Caco-2 (cell line): ENCODE data around the gene KIF4A. TPM values are rescaled to one million over a fixed set of nuclear protein-coding genes. Genes with fewer than 3 reads are reported as not detected.

Source experiments
- BruUV-seq: library from RNA; stranded (reverse); fragments of 400-500 nt; replicated peaks from 2 replicates; lab custom pipeline; 2021; lab: Mats Ljungman, UMichigan
- CTCF ChIA-PET: fragments of 300-600 bp; sonication (Branson Sonifier 250); formaldehyde crosslinking; loops from one replicate; lab custom pipeline; 2022; ENCODE audit warnings: antibody characterized with exemption; lab: Charles Lee
- POLR2A ChIA-PET: fragments of 300-600 bp; sonication (Branson Sonifier 250); formaldehyde crosslinking; loops from one replicate; lab custom pipeline; 2022; ENCODE audit warnings: antibody characterized with exemption; lab: Charles Lee
- DNase-seq, 2 experiments: peaks; one replicate each; pipeline versions ENCODE4 v3.0.0 to v3.0.0-alpha.2; 2020 to 2022
- H3K27me3 ChIP-seq: replicated peaks from 2 replicates; pipeline ENCODE4 v1.6.0; 2011; ENCODE audit warnings: low read length; ENCODE audit not compliant: control insufficient read depth, insufficient read depth
- H3K36me3 ChIP-seq: 2 replicates; pipeline ENCODE4 v1.5.1; 2011; ENCODE audit warnings: low read length; ENCODE audit not compliant: control insufficient read depth, insufficient read depth
- H3K4me1 ChIP-seq: fragments of 250-450 bp; sonication (Bioruptor Pico); 2 replicates; pipeline ENCODE4 v1.5.1; 2020; ENCODE audit warnings: mild to moderate bottlenecking
- H3K4me3 ChIP-seq: 2 replicates; pipeline ENCODE4 v1.5.1; 2011; ENCODE audit warnings: low read depth, mild to moderate bottlenecking, control low read depth, low read length
- H3K9me3 ChIP-seq: fragments of 250-450 bp; sonication (Bioruptor Pico); 2 replicates; pipeline ENCODE4 v1.5.1; 2020; ENCODE audit warnings: mild to moderate bottlenecking, moderate library complexity
- H3K27ac Mint-ChIP-seq: one replicate; pipeline ENCODE4 v1.8.0; 2022; ENCODE audit warnings: mixed read lengths; ENCODE audit not compliant: unreplicated experiment
- H3K27me3 Mint-ChIP-seq: one replicate; pipeline ENCODE4 v1.8.0; 2022; ENCODE audit warnings: mixed read lengths; ENCODE audit not compliant: insufficient read depth, unreplicated experiment
- H3K36me3 Mint-ChIP-seq: one replicate; pipeline ENCODE4 v1.8.0; 2022; ENCODE audit warnings: mild to moderate bottlenecking, mixed read lengths; ENCODE audit not compliant: insufficient read depth, unreplicated experiment
- H3K4me1 Mint-ChIP-seq: one replicate; pipeline ENCODE4 v1.8.0; 2022; ENCODE audit warnings: low read depth, mixed read lengths; ENCODE audit not compliant: unreplicated experiment
- H3K4me3 Mint-ChIP-seq: one replicate; pipeline ENCODE4 v1.8.0; 2022; ENCODE audit warnings: mild to moderate bottlenecking, moderate library complexity, mixed read lengths; ENCODE audit not compliant: unreplicated experiment
- H3K9me3 Mint-ChIP-seq: one replicate; pipeline ENCODE4 v1.8.0; 2022; ENCODE audit warnings: mixed read lengths; ENCODE audit not compliant: unreplicated experiment
- CTCF ChIP-seq, 2 experiments: fragments of 200-600 bp in 1 of 2; IDR thresholded peaks; 1 replicate in 1 of 2; 2 replicates in 1 of 2; pipeline versions ENCODE4 v1.5.1 to v1.8.0; 2011 to 2022; ENCODE audit warnings: antibody characterized with exemption in 1 of 2, control low read depth in 1 of 2, inconsistent platforms in 1 of 2, low read depth in 1 of 2, low read length in 1 of 2, mild to moderate bottlenecking in 1 of 2, moderate library complexity in 1 of 2; ENCODE audit not compliant: insufficient read depth in 1 of 2, severe bottlenecking in 1 of 2, unreplicated experiment in 1 of 2
- intact Hi-C: fragments of 100-400 bp; cut with micrococcal nuclease; formaldehyde crosslinking; loops from one replicate; pipeline ENCODE4 v1.10.0; 2022; ENCODE audit not compliant: unreplicated experiment
- total RNA-seq: library from RNA; stranded (reverse); gene quantifications from 2 replicates; pipeline ENCODE4 v1.2.3, GENCODE V29; 2022

Gene KIF4A
- total RNA-seq, 1 experiment from 2014 or later = 39.6 TPM

GRCh38 chrX:70410921-70411320 is 121.0 kb downstream of the KIF4A start:
- H3K4me3 ChIP-seq = no peak overlapping the region
- intact Hi-C loops = no loop called here
- H3K4me1 ChIP-seq = no peaks in the 10 kb centered on the region
- H3K27me3 ChIP-seq = no peaks in the 10 kb centered on the region
- Mint-ChIP-seq H3K36me3 (peaks cover 16% of the 10 kb centered on the region), H3K9me3 (no peaks in the 10 kb centered on the region), H3K27me3 (no peaks in the 10 kb centered on the region), H3K4me3 (no peak overlapping the region), H3K27ac (no peak overlapping the region), H3K4me1 (no peaks in the 10 kb centered on the region)
- DNase-seq = no peak
- no peaks in the 10 kb centered on the region for H3K9me3 ChIP-seq
- CTCF ChIA-PET = no interaction called here
- POLR2A ChIA-PET = no interaction called here
- H3K36me3 ChIP-seq = no peaks in the 10 kb centered on the region
- no peak for TF ChIP-seq CTCF (IDR thresholded peaks at IDR 0.05; ENCODE audit: insufficient read depth in 1 of 2, low read depth in 1 of 2, low read length in 1 of 2, severe bottlenecking in 1 of 2, unreplicated experiment in 1 of 2)
- no TSS peak for BruUV-seq

DNA sequence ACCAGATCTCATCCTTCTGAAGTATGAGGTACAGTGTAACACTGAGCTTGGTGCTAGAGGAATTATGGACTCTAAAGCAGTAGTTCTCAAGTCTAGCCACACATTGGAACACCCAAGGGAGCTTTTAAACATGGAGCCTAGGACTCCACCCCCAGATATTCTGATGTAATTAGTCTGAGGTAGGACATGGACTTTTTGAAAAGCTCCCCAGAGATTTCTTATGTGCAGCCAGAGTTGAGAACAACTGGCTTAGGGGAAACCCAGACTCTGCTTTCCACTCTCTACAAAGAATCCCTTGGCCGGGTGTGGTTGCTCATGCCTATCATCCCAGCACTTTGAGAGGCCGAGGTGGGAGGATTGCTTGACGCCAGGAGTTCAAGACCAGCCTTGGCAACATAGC is 121.6 kb downstream of the KIF4A start:
- ChIA-PET POLR2A (no interaction called here), CTCF (no interaction called here)
- H3K27me3 Mint-ChIP-seq = no peaks in the 10 kb centered on the region
- H3K27ac Mint-ChIP-seq = no peak overlapping the region
- peaks cover 16% of the 10 kb centered on the region for H3K36me3 Mint-ChIP-seq
- intact Hi-C loops = no loop called here
- Histone ChIP-seq H3K36me3 (no peaks in the 10 kb centered on the region), H3K4me1 (no peaks in the 10 kb centered on the region), H3K4me3 (no peak overlapping the region), H3K27me3 (no peaks in the 10 kb centered on the region), H3K9me3 (no peaks in the 10 kb centered on the region)
- H3K4me1 Mint-ChIP-seq = no peaks in the 10 kb centered on the region
- H3K4me3 Mint-ChIP-seq = no peak overlapping the region
- no TSS peak for BruUV-seq
- no peak for DNase-seq
- no peak for TF ChIP-seq CTCF (IDR thresholded peaks at IDR 0.05; ENCODE audit: insufficient read depth in 1 of 2, low read depth in 1 of 2, low read length in 1 of 2, severe bottlenecking in 1 of 2, unreplicated experiment in 1 of 2)
- H3K9me3 Mint-ChIP-seq = no peaks in the 10 kb centered on the region

GRCh38 chrX:70421618-70422017 is 131.7 kb downstream of the KIF4A start:
- H3K4me1 ChIP-seq = peaks cover 22% of the 10 kb centered on the region
- no peaks in the 10 kb centered on the region for H3K9me3 ChIP-seq
- intact Hi-C loops = no loop called here
- H3K27me3 ChIP-seq = no peaks in the 10 kb centered on the region
- DNase-seq = no peak
- Mint-ChIP-seq H3K27me3 (no peaks in the 10 kb centered on the region), H3K9me3 (no peaks in the 10 kb centered on the region), H3K36me3 (peaks cover 29% of the 10 kb centered on the region), H3K27ac (no peak overlapping the region), H3K4me3 (no peak overlapping the region), H3K4me1 (peaks cover 9% of the 10 kb centered on the region)
- CTCF ChIA-PET = no interaction called here
- no peak for TF ChIP-seq CTCF (IDR thresholded peaks at IDR 0.05; ENCODE audit: insufficient read depth in 1 of 2, low read depth in 1 of 2, low read length in 1 of 2, severe bottlenecking in 1 of 2, unreplicated experiment in 1 of 2)
- no peak overlapping the region for H3K4me3 ChIP-seq
- no TSS peak for BruUV-seq
- POLR2A ChIA-PET = no interaction called here
- H3K36me3 ChIP-seq = no peaks in the 10 kb centered on the region
